SK-N-MC (cell line): Measurements from ENCODE around the gene SYCE1.
"Not testable (repeated sequence)": the region's sequence is repeated elsewhere in the genome, so short reads cannot be mapped to it uniquely, and the experiment has no call there.

Source experiments
- DNase-seq: peaks from one replicate; pipeline ENCODE4 v3.0.0-alpha.2; 2011; ENCODE audit warnings: low read depth, low spot score
- H3K27ac ChIP-seq: fragments of 200-600 bp; sonication (generic); 2 replicates; pipeline ENCODE4 v1.5.1; 2016; ENCODE audit warnings: mixed run types
- H3K36me3 ChIP-seq: fragments of 200-600 bp; sonication (generic); 2 replicates; pipeline ENCODE4 v1.6.1; 2017; ENCODE audit warnings: antibody characterized with exemption, low read length, mixed read lengths; ENCODE audit not compliant: insufficient read depth
- H3K4me3 ChIP-seq: fragments of 200-600 bp; sonication (generic); 2 replicates; pipeline ENCODE4 v1.5.1; 2016
- H3K9ac ChIP-seq: fragments of 200-600 bp; sonication (generic); 2 replicates; pipeline ENCODE4 v1.8.0; 2017; ENCODE audit warnings: mixed run types, mixed read lengths; ENCODE audit not compliant: insufficient read length
- H3K9me3 ChIP-seq: fragments of 200-600 bp; sonication (generic); 2 replicates; pipeline ENCODE4 v1.6.1; 2017; ENCODE audit warnings: low read depth, mild to moderate bottlenecking, antibody characterized with exemption, low read length, moderate library complexity, mixed read lengths
- EZH2 ChIP-seq: fragments of 200-600 bp; sonication (generic); IDR thresholded peaks from one replicate; pipeline ENCODE4 v1.6.1; 2017; ENCODE audit warnings: antibody characterized with exemption
- FOXP2 ChIP-seq: optimal IDR thresholded peaks from 2 replicates; pipeline ENCODE3; 2011; ENCODE audit warnings: mild to moderate bottlenecking, moderate library complexity; ENCODE audit not compliant: insufficient read depth; ENCODE audit errors: extremely low read length, control extremely low read depth
- POLR2AphosphoS5 ChIP-seq: IDR thresholded peaks from 2 replicates; pipeline ENCODE4 v1.6.1; 2012; ENCODE audit warnings: mild to moderate bottlenecking, low read depth, low read length, borderline replicate concordance

SYCE1 gene

GRCh38 chr10:133567609-133568286, 2.4 kb upstream of the SYCE1 start:
- H3K36me3 ChIP-seq = no peaks in the 10 kb centered on the region
- TF ChIP-seq EZH2 = no peak
- no peak for TF ChIP-seq FOXP2
- no peak for TF ChIP-seq POLR2AphosphoS5
- no peak overlapping the region for H3K27ac ChIP-seq
- H3K9ac ChIP-seq = no peak overlapping the region
- H3K4me3 ChIP-seq = no peak overlapping the region
- no peaks in the 10 kb centered on the region for H3K9me3 ChIP-seq
- DNase-seq = no peak

GRCh38 chr10:133567119-133567518, 1.7 kb upstream of the SYCE1 start:
- Histone ChIP-seq H3K27ac (no peak overlapping the region), H3K9ac (no peak overlapping the region), H3K9me3 (no peaks in the 10 kb centered on the region), H3K4me3 (no peak overlapping the region), H3K36me3 (no peaks in the 10 kb centered on the region)
- no peak for DNase-seq
- TF ChIP-seq EZH2 (no peak), POLR2AphosphoS5 (no peak), FOXP2 (no peak)

- DNase-seq = no peak
- H3K9me3 ChIP-seq = no peaks in the 10 kb centered on the region
- H3K27ac ChIP-seq = no peak overlapping the region
- H3K36me3 ChIP-seq = no peaks in the 10 kb centered on the region
- no peak overlapping the region for H3K4me3 ChIP-seq
- TF ChIP-seq POLR2AphosphoS5 = no peak
- no peak for TF ChIP-seq FOXP2
- no peak for TF ChIP-seq EZH2
- no peak overlapping the region for H3K9ac ChIP-seq
Observed at GRCh38 chr10:133564816-133565215, 567 bp downstream of the SYCE1 start.

GRCh38 chr10:133559216-133559615, 6.2 kb downstream of the SYCE1 start:
- Histone ChIP-seq H3K36me3 (no peaks in the 10 kb centered on the region), H3K4me3 (no peak overlapping the region), H3K9me3 (no peaks in the 10 kb centered on the region), H3K9ac (no peak overlapping the region), H3K27ac (no peak overlapping the region)
- DNase-seq = no peak
- TF ChIP-seq FOXP2 (no peak), POLR2AphosphoS5 (no peak), EZH2 (no peak)

- Histone ChIP-seq H3K4me3 (no peak overlapping the region), H3K27ac (no peak overlapping the region), H3K36me3 (no peaks in the 10 kb centered on the region), H3K9me3 (no peaks in the 10 kb centered on the region), H3K9ac (no peak overlapping the region)
- TF ChIP-seq POLR2AphosphoS5 (no peak), EZH2 (no peak), FOXP2 (no peak)
- DNase-seq = no peak
Observed at GRCh38 chr10:133557381-133557780, 8.0 kb downstream of the SYCE1 start.

- H3K4me3 ChIP-seq = no peak overlapping the region
- H3K36me3 ChIP-seq = no peaks in the 10 kb centered on the region
- no peaks in the 10 kb centered on the region for H3K9me3 ChIP-seq
- H3K27ac ChIP-seq = no peak overlapping the region
- no peak overlapping the region for H3K9ac ChIP-seq
- DNase-seq = no peak
- TF ChIP-seq POLR2AphosphoS5 (no peak), FOXP2 (no peak), EZH2 (no peak)
Observed at GRCh38 chr10:133555521-133555920, 9.9 kb downstream of the SYCE1 start.

- Histone ChIP-seq H3K27ac (no peak overlapping the region), H3K9ac (no peak overlapping the region), H3K9me3 (no peaks in the 10 kb centered on the region), H3K4me3 (no peak overlapping the region), H3K36me3 (no peaks in the 10 kb centered on the region)
- DNase-seq = no peak
- TF ChIP-seq FOXP2 (no peak), EZH2 (no peak)
Observed at GRCh38 chr10:133554600-133554999, 10.8 kb downstream of the SYCE1 start.

GRCh38 chr10:133544506-133544905, 20.9 kb downstream of the SYCE1 start:
- no peaks in the 10 kb centered on the region for H3K36me3 ChIP-seq
- no peak overlapping the region for H3K9ac ChIP-seq
- H3K4me3 ChIP-seq = no peak overlapping the region
- DNase-seq = no peak
- H3K27ac ChIP-seq = no peak overlapping the region
- H3K9me3 ChIP-seq = no peaks in the 10 kb centered on the region
- TF ChIP-seq POLR2AphosphoS5 (no peak), EZH2 (no peak), FOXP2 (no peak)

- DNase-seq, H3K4me3 ChIP-seq, H3K9me3 ChIP-seq, H3K36me3 ChIP-seq, H3K9ac ChIP-seq, H3K27ac ChIP-seq: not testable (repeated sequence)
Observed at GRCh38 chr10:133541441-133541975, 23.9 kb downstream of the SYCE1 start.
